ENCODE measurements around the gene PLXDC1.

- TF ChIP-seq CTCF (CRISPR knock-in tag; IDR thresholded peaks at IDR 0.05) (no peak), EZH2 (conservative IDR thresholded peaks at IDR 0.05; ENCODE audit: low read depth, low read length) (no peak), EP300 (IDR thresholded peaks at IDR 0.05; ENCODE audit: low read depth in 2 of 2, low read length in 2 of 2) (no peak), EP300 (CRISPR knock-in tag; IDR thresholded peaks at IDR 0.05; ENCODE audit: borderline replicate concordance) (no peak), PTBP1 (IDR thresholded peaks at IDR 0.05; ENCODE audit: low read depth, low read length, poor library complexity, severe bottlenecking) (no peak), ZNF207 (IDR thresholded peaks at IDR 0.05; ENCODE audit: borderline replicate concordance) (no peak)
These were observed 77.5 kb downstream of the PLXDC1 start for GRCh38 chr17:39073916-39074315.
